NCI-H526 (cell line): ENCODE measurements around the gene KRTCAP3.

Experiments used
- DNase-seq, 2 experiments: peaks; one replicate each; lab custom pipeline; 2025; lab: John Stamatoyannopoulos, UW

Gene KRTCAP3

GRCh38 chr2:27441226-27441926, 805 bp upstream of the KRTCAP3 start:
- no peak for DNase-seq

GRCh38 chr2:27442920-27443282, 720 bp downstream of the KRTCAP3 start:
- no peak for DNase-seq

- DNase-seq = no peak
These were observed 3.0 kb downstream of the KRTCAP3 start for GRCh38 chr2:27445155-27445554.

- no peak for DNase-seq
These were observed 3.4 kb downstream of the KRTCAP3 start for GRCh38 chr2:27445615-27446014.

- DNase-seq = no peak
These were observed 3.9 kb downstream of the KRTCAP3 start for GRCh38 chr2:27446057-27446456.

- DNase-seq = no peak
These were observed 6.2 kb downstream of the KRTCAP3 start for GRCh38 chr2:27448381-27448780.

GRCh38 chr2:27451095-27451494, 8.9 kb downstream of the KRTCAP3 start:
- no peak for DNase-seq

- DNase-seq = no peak
These were observed 11.8 kb downstream of the KRTCAP3 start for GRCh38 chr2:27453968-27454367.

- DNase-seq = no peak
These were observed 18.9 kb downstream of the KRTCAP3 start for GRCh38 chr2:27461118-27461517.

- no peak for DNase-seq
These were observed 22.3 kb downstream of the KRTCAP3 start for GRCh38 chr2:27464443-27464842.

- DNase-seq = no peak
These were observed 29.8 kb downstream of the KRTCAP3 start for GRCh38 chr2:27471961-27472360.

- DNase-seq = peak; percentile 94 to 95
These were observed 43.3 kb downstream of the KRTCAP3 start for GRCh38 chr2:27485496-27485895.

- DNase-seq = peak; percentile 23 to 28
These were observed 46.9 kb downstream of the KRTCAP3 start for GRCh38 chr2:27489118-27489497.

- DNase-seq = peak; percentile 99 to 100
These were observed 47.6 kb downstream of the KRTCAP3 start, which contains the start of gene IFT172 for GRCh38 chr2:27489498-27490397. Gene IFT172, minus strand, starts transcription at chr2:27489743. Its CDS starts 90 bp downstream, at chr2:27489653.

- DNase-seq = no peak
These were observed 50.4 kb downstream of the KRTCAP3 start for GRCh38 chr2:27492557-27492956.

- DNase-seq = no peak
These were observed 51.7 kb downstream of the KRTCAP3 start for GRCh38 chr2:27493948-27494283.
